ENCODE results near the gene KIF5A. TPM values are rescaled to one million over a fixed set of nuclear protein-coding genes. Genes with fewer than 3 reads are reported as not detected.

Gene KIF5A
- total and polyA plus RNA-seq, 2 donors (not counting 1 experiment from before 2014, with no cell fraction given) = 0.09 to 0.67 TPM

- no peak for ATAC-seq (ENCODE audit: low read depth)
- Histone ChIP-seq H3K4me1 (ENCODE audit: control insufficient read depth in 2 of 2, insufficient read depth in 2 of 2, low read length in 2 of 2) (peaks cover 21 to 27% of the 10 kb centered on the region in 2 donors), H4K20me1 (ENCODE audit: control insufficient read depth, insufficient read depth, low read length, poor library complexity, severe bottlenecking) (no peaks in the 10 kb centered on the region), H3K36me3 (replicated peaks in 1 of 2; ENCODE audit: control extremely low read depth in 1 of 2, control insufficient read depth in 1 of 2, extremely low read depth in 1 of 2, insufficient read depth in 2 of 2, low read length in 1 of 2) (peaks cover 0 to 8% of the 10 kb centered on the region in 2 experiments), H3K79me2 (ENCODE audit: control insufficient read depth, insufficient read depth, low read length) (peaks cover 19% of the 10 kb centered on the region), H3K9me3 (ENCODE audit: control extremely low read depth in 1 of 3, control insufficient read depth in 2 of 3, insufficient read depth in 1 of 3, low read length in 2 of 3) (peaks cover 0 to 4% (median 0%) of the 10 kb centered on the region in 3 donors), H2AFZ (ENCODE audit: insufficient read depth, low read depth, low read length, poor library complexity, severe bottlenecking) (peak overlapping the region; percentile 96), H3K27me3 (replicated peaks in 1 of 4; ENCODE audit: control extremely low read depth in 1 of 4, control insufficient read depth in 3 of 4, insufficient read depth in 4 of 4, low read length in 3 of 4) (peaks cover 0 to 23% (median 10%) of the 10 kb centered on the region in 4 experiments), H3K27ac (ENCODE audit: low read length in 2 of 2) (peak overlapping the region in 1 of 2 donors; percentile 90), H3K9ac (ENCODE audit: low read length) (peak overlapping the region; percentile 98), H3K4me3 (ENCODE audit: control extremely low read depth in 1 of 5, extremely low read depth in 1 of 5, insufficient read depth in 1 of 5, low read depth in 2 of 5, low read length in 4 of 5) (peak overlapping the region; percentile 68 to 96 (median 85)), H3K4me2 (replicated peaks; ENCODE audit: low read depth, low read length, poor library complexity, severe bottlenecking) (peak overlapping the region; percentile 88)
- TF ChIP-seq CTCF (IDR thresholded peaks at IDR 0.05) (no peak), EZH2 (IDR thresholded peaks at IDR 0.05; ENCODE audit: borderline replicate concordance, insufficient read depth, low read depth, low read length, poor library complexity, severe bottlenecking) (no peak)
- CTCF ChIA-PET = interaction anchor here (0.9 to 1.1 kb wide), 2 partner anchors 14 to 87 kb away, joined by 3 to 4 read pairs; no protein-coding TSS in a partner anchor
- peaks cover 45% of the 10 kb centered on the region for H3K4me1 Mint-ChIP-seq
- H3K4me3 Mint-ChIP-seq = peak overlapping the region; percentile 99
- H3K27me3 Mint-ChIP-seq = peaks cover 11% of the 10 kb centered on the region
- DNase-seq = no peak
- 89% methylated on average over 13 of the region's 15 CpGs for WGBS (ENCODE audit: insufficient coverage)
- H3K9me3 Mint-ChIP-seq (ENCODE audit: insufficient read depth) = no peaks in the 10 kb centered on the region
- H3K27ac Mint-ChIP-seq = peak overlapping the region; percentile 87
- POLR2A ChIA-PET = interaction anchor here (0.5 to 1.8 kb wide), 3 partner anchors 22 to 443 kb away, joined by 5 to 10 read pairs (median 9); no protein-coding TSS in a partner anchor
- intact Hi-C loops (cut with micrococcal nuclease) = no loop called here
Measured at GRCh38 chr12:57545809-57546437, 3.9 kb upstream of the KIF5A start.
